ENCODE data around the gene IL23R.

Gene IL23R

DNA sequence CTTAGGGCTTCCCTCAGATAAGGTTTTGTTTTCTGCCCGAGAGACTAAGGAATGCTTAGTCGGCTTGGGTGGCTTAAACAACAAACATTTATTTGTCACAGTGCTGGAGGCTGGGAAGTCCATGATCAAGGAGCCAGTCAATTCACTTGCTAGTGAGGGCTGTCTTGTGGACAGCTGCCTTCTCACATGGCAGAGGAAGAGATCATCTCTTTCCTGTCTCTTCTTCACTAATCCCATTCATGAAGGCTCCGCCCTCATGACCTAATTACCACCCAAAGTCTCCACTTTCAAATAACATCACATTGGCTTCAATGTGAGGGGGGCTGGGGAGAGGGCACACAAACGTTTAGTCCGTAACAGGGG, 90.9 kb downstream of the IL23R start:
- H3K4me3 ChIP-seq (ENCODE audit: low read length) = no peak overlapping the region

DNA sequence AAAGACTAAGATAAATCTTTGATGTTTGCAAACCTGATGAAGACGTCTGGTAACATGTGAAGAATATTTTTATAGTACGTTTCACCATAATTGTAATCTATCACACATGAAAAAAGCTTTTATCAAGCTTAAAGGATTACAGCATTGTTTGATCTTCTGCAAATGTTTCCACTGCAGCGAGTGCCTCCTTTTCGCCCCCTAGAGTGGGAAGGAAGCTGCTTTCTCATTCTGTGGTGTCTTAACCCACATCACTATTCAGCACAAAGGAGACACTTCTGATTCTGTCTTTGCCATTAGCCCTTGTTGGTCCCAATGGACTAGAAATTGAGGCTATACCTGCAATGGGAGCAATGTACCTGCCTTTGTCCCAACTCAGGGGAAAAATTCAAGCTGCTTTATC, 95.4 kb downstream of the IL23R start:
- no peak overlapping the region for H3K4me3 ChIP-seq (ENCODE audit: low read length)
- no peak overlapping the region for H3K9ac ChIP-seq (ENCODE audit: low read length)
- no peaks in the 10 kb centered on the region for H3K4me1 ChIP-seq (ENCODE audit: low read length)
- H2AFZ ChIP-seq (ENCODE audit: low read depth, low read length) = no peak overlapping the region
- H3K27me3 ChIP-seq (ENCODE audit: low read depth, low read length) = no peaks in the 10 kb centered on the region
- no peaks in the 10 kb centered on the region for H3K79me2 ChIP-seq (ENCODE audit: low read length)
- H3K4me2 ChIP-seq (ENCODE audit: low read length) = no peak overlapping the region
- H4K20me1 ChIP-seq (ENCODE audit: insufficient read depth, low read length) = no peaks in the 10 kb centered on the region
- H3K27ac ChIP-seq (ENCODE audit: low read length) = no peak overlapping the region
- TF ChIP-seq EZH2phosphoT487 (IDR thresholded peaks at IDR 0.05; ENCODE audit: low read depth) = no peak
- TF ChIP-seq, protein P1, sequence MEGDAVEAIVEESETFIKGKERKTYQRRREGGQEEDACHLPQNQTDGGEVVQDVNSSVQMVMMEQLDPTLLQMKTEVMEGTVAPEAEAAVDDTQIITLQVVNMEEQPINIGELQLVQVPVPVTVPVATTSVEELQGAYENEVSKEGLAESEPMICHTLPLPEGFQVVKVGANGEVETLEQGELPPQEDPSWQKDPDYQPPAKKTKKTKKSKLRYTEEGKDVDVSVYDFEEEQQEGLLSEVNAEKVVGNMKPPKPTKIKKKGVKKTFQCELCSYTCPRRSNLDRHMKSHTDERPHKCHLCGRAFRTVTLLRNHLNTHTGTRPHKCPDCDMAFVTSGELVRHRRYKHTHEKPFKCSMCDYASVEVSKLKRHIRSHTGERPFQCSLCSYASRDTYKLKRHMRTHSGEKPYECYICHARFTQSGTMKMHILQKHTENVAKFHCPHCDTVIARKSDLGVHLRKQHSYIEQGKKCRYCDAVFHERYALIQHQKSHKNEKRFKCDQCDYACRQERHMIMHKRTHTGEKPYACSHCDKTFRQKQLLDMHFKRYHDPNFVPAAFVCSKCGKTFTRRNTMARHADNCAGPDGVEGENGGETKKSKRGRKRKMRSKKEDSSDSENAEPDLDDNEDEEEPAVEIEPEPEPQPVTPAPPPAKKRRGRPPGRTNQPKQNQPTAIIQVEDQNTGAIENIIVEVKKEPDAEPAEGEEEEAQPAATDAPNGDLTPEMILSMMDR (IDR thresholded peaks at IDR 0.05; ENCODE audit: low read depth, low read length) = no peak
- no peaks in the 10 kb centered on the region for H3K36me3 ChIP-seq (replicated peaks; ENCODE audit: low read depth, low read length)
- H3K9me3 ChIP-seq (ENCODE audit: insufficient read depth, low read length) = no peaks in the 10 kb centered on the region

More for the DNA sequence above, 90.9 kb downstream of the IL23R start:
- Histone ChIP-seq H3K4me2 (ENCODE audit: low read length) (no peak overlapping the region), H3K79me2 (ENCODE audit: low read length) (no peaks in the 10 kb centered on the region), H3K27me3 (ENCODE audit: low read depth, low read length) (no peaks in the 10 kb centered on the region), H2AFZ (ENCODE audit: low read depth, low read length) (no peak overlapping the region), H3K4me1 (ENCODE audit: low read length) (no peaks in the 10 kb centered on the region), H4K20me1 (ENCODE audit: insufficient read depth, low read length) (no peaks in the 10 kb centered on the region), H3K9me3 (ENCODE audit: insufficient read depth, low read length) (no peaks in the 10 kb centered on the region), H3K36me3 (replicated peaks; ENCODE audit: low read depth, low read length) (no peaks in the 10 kb centered on the region), H3K27ac (ENCODE audit: low read length) (no peak overlapping the region), H3K9ac (ENCODE audit: low read length) (no peak overlapping the region)
- TF ChIP-seq, protein P1 (IDR thresholded peaks at IDR 0.05; ENCODE audit: low read depth, low read length) = no peak
- no peak for TF ChIP-seq EZH2phosphoT487 (IDR thresholded peaks at IDR 0.05; ENCODE audit: low read depth)

DNA sequence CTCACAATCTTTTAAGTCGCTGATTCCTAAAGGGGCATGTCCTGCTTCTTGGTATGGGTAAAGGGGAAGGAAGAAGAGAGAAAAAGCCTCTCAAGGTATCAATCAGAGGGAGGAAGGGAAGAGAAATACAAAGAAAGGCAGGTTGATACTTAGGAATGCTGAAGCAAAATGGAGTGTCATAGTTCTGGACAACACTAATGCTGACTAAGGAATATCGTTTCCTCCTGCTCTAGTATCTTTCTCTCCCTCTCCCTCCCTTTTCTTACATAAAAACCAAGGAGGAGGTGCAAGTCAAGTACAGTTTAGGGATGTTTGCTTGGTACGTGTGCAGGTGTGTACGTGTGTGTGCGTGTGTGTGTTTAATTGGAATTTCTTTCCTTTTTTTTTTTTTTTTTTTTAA, 96.5 kb downstream of the IL23R start:
- H3K4me2 ChIP-seq (ENCODE audit: low read length) = no peak overlapping the region
- H2AFZ ChIP-seq (ENCODE audit: low read depth, low read length) = no peak overlapping the region
- H3K27me3 ChIP-seq (ENCODE audit: low read depth, low read length) = no peaks in the 10 kb centered on the region
- H3K36me3 ChIP-seq (replicated peaks; ENCODE audit: low read depth, low read length) = no peaks in the 10 kb centered on the region
- H3K4me1 ChIP-seq (ENCODE audit: low read length) = no peaks in the 10 kb centered on the region
- H3K79me2 ChIP-seq (ENCODE audit: low read length) = no peaks in the 10 kb centered on the region
- H3K9me3 ChIP-seq (ENCODE audit: insufficient read depth, low read length) = no peaks in the 10 kb centered on the region
- no peaks in the 10 kb centered on the region for H4K20me1 ChIP-seq (ENCODE audit: insufficient read depth, low read length)
- H3K9ac ChIP-seq (ENCODE audit: low read length) = no peak overlapping the region
- H3K27ac ChIP-seq (ENCODE audit: low read length) = no peak overlapping the region
- H3K4me3 ChIP-seq (ENCODE audit: low read length) = no peak overlapping the region
- no peak for TF ChIP-seq EZH2phosphoT487 (IDR thresholded peaks at IDR 0.05; ENCODE audit: low read depth)
- TF ChIP-seq, protein P1 (IDR thresholded peaks at IDR 0.05; ENCODE audit: low read depth, low read length) = no peak

DNA sequence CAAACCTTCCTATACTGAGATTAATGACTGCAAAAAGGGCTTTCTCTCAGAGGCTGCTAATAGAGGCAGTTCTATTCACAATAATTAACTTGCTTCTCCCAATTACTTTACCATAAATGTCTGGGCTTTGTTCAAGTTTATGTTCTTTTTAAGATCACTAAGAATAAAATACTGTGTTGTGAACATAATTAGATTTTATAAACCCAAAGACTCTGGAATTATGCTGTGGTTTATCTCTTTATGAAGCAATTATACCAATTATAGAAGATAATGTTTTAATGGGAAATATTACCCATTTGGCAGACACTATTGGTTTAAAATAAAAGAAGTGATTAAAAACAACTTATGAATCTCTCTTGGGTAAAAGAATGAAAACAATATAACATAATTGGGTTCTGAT, 97.9 kb downstream of the IL23R start:
- Histone ChIP-seq H3K79me2 (ENCODE audit: low read length) (no peaks in the 10 kb centered on the region), H3K9ac (ENCODE audit: low read length) (no peak overlapping the region), H3K4me2 (ENCODE audit: low read length) (no peak overlapping the region), H3K9me3 (ENCODE audit: insufficient read depth, low read length) (no peaks in the 10 kb centered on the region), H3K36me3 (replicated peaks; ENCODE audit: low read depth, low read length) (no peaks in the 10 kb centered on the region), H3K27me3 (ENCODE audit: low read depth, low read length) (no peaks in the 10 kb centered on the region), H2AFZ (ENCODE audit: low read depth, low read length) (no peak overlapping the region), H3K27ac (ENCODE audit: low read length) (no peak overlapping the region), H3K4me1 (ENCODE audit: low read length) (no peaks in the 10 kb centered on the region), H4K20me1 (ENCODE audit: insufficient read depth, low read length) (no peaks in the 10 kb centered on the region), H3K4me3 (ENCODE audit: low read length) (no peak overlapping the region)
- TF ChIP-seq EZH2phosphoT487 (IDR thresholded peaks at IDR 0.05; ENCODE audit: low read depth) = no peak
- TF ChIP-seq, protein P1 (IDR thresholded peaks at IDR 0.05; ENCODE audit: low read depth, low read length) = no peak

All from OCI-LY3 (cell line).